AG09309 (cell line): ENCODE results near the gene TAGLN2.

Source experiments
- DNase-seq: peaks from one replicate; pipeline ENCODE4 v3.0.0-alpha.2; 2010; ENCODE audit warnings: low read depth
- H3K4me3 ChIP-seq: 2 replicates; pipeline ENCODE4 v1.5.1; 2011; ENCODE audit warnings: mild to moderate bottlenecking, low read depth, low read length, moderate library complexity; ENCODE audit not compliant: control insufficient read depth
- CTCF ChIP-seq: IDR thresholded peaks from 2 replicates; pipeline ENCODE4 v1.5.1; 2011; ENCODE audit warnings: mild to moderate bottlenecking, low read depth, low read length, inconsistent platforms; ENCODE audit not compliant: insufficient read depth, control insufficient read depth; ENCODE audit errors: missing control alignments

The TAGLN2 gene

GRCh38 chr1:159965263-159965662 is 40.0 kb upstream of the TAGLN2 start:
- no peak for DNase-seq
- no peak for TF ChIP-seq CTCF
- H3K4me3 ChIP-seq, result no peak overlapping the region

- no peak overlapping the region for H3K4me3 ChIP-seq
- TF ChIP-seq CTCF, result no peak
- DNase-seq, result no peak
Observed at GRCh38 chr1:159964144-159964543, 38.8 kb upstream of the TAGLN2 start.

- TF ChIP-seq CTCF, result no peak
- DNase-seq, result no peak
- H3K4me3 ChIP-seq, result peak overlapping the region; percentile 49
Observed at GRCh38 chr1:159962176-159962575, 36.9 kb upstream of the TAGLN2 start.

GRCh38 chr1:159961636-159962035 is 36.3 kb upstream of the TAGLN2 start:
- peak overlapping the region; percentile 49 for H3K4me3 ChIP-seq
- TF ChIP-seq CTCF, result no peak
- no peak for DNase-seq

- H3K4me3 ChIP-seq, result peak overlapping the region; percentile 49
- DNase-seq, result peak; percentile 79
- no peak for TF ChIP-seq CTCF
Observed at GRCh38 chr1:159960721-159961381, 35.5 kb upstream of the TAGLN2 start.

GRCh38 chr1:159959451-159959850 is 34.1 kb upstream of the TAGLN2 start:
- TF ChIP-seq CTCF, result no peak
- DNase-seq, result no peak
- H3K4me3 ChIP-seq, result no peak overlapping the region
